ENCODE measurements around the gene AGAP1.
"Not testable (repeated sequence)": the region's sequence is repeated elsewhere in the genome, so short reads cannot be mapped to it uniquely, and the experiment has no call there.

Gene AGAP1

DNA sequence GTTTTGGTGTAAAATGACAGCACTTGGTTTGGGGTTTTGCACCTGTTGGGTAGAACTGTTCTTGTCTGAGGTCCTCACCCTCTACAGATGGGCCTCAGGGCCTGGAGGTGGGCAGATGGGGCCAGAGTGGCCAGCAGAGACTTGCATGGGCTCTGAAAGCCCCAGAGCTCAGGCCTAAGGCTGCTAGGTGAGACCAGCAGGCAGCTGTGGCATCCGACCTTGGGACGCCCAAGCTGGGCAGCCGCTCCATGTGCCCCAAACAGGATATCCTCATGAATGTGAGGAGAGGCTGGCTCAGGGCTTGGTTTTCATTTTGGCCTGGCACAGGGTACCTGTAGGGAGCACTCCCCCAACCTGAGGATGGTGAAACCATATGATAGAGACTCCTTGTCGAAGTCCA lies 636.1 kb downstream of the AGAP1 start:
- DNase-seq (ENCODE audit: low read depth) = no peak

- no peak for DNase-seq (ENCODE audit: low read depth)
Observed at GRCh38 chr2:236130349-236130998, 636.6 kb downstream of the AGAP1 start.

- DNase-seq (ENCODE audit: low read depth) = no peak
Observed at GRCh38 chr2:236131073-236131692, 637.3 kb downstream of the AGAP1 start.

- no peak for DNase-seq (ENCODE audit: low read depth)
Observed at GRCh38 chr2:236133410-236134012, 639.7 kb downstream of the AGAP1 start.

DNA sequence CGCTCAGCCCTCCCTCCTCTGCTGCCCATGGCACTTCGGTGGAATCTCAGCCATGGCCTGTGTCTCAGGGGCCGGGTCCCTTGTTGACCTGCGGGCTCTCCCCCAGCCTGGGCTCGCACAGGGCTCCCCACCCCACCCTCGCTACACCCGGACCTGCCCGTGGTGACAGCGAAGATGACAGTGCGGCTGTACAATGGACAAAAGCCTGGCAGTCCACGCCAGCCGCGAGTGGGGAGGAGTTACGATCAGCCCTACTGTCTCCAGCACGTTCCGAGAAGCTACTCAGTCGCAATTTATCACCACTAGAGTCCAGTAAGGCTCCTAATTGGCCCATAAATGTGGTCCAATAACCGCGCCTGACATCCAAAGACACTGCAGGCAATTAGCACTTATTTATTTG lies 642.7 kb downstream of the AGAP1 start:
- DNase-seq (ENCODE audit: low read depth) = no peak

GRCh38 chr2:236137066-236137465 lies 643.2 kb downstream of the AGAP1 start:
- no peak for DNase-seq (ENCODE audit: low read depth)

GRCh38 chr2:236141616-236142015 lies 647.8 kb downstream of the AGAP1 start:
- not testable (repeated sequence) for DNase-seq (ENCODE audit: low read depth)

DNA sequence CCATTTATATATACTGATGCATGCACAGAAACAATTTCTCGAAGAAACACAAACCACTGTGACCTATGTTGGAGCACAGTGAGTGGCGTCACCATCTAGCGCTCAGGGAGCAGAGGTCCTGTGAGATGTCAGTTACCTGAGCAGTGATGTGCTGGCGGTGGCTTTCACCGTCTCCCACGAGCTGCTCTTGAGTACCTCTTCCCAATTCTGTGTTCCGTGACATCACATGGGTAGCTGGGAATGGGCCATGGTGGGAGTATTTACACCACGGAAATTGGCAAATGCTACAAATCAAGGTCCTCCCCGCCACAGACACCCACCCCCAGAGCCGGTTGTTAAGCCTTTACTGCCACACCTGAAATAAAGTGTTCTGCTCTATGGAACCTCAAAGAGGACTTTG lies 650.0 kb downstream of the AGAP1 start:
- DNase-seq (ENCODE audit: low read depth) = no peak

DNA sequence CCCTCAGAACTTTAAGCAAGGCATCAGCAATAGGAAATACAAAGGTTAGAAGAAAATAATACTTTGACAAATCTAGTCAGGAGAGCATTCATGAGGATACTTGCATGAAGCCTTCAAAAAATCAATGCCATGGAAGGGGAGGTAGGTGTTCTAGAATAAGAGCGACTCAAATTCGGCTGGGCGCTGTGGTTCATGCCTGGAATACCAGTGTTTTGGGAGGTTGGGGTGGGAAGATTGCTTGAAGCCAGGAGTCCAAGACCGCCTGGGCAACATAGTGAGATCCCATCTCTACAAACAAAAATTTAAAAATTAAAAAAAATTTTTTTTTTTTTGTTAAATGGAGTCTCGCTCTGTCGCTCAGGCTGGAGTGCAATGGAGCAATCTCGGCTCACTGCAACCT lies 652.6 kb downstream of the AGAP1 start:
- DNase-seq (ENCODE audit: low read depth) = no peak

GRCh38 chr2:236155406-236155805 lies 661.6 kb downstream of the AGAP1 start:
- DNase-seq (ENCODE audit: low read depth) = no peak

DNA sequence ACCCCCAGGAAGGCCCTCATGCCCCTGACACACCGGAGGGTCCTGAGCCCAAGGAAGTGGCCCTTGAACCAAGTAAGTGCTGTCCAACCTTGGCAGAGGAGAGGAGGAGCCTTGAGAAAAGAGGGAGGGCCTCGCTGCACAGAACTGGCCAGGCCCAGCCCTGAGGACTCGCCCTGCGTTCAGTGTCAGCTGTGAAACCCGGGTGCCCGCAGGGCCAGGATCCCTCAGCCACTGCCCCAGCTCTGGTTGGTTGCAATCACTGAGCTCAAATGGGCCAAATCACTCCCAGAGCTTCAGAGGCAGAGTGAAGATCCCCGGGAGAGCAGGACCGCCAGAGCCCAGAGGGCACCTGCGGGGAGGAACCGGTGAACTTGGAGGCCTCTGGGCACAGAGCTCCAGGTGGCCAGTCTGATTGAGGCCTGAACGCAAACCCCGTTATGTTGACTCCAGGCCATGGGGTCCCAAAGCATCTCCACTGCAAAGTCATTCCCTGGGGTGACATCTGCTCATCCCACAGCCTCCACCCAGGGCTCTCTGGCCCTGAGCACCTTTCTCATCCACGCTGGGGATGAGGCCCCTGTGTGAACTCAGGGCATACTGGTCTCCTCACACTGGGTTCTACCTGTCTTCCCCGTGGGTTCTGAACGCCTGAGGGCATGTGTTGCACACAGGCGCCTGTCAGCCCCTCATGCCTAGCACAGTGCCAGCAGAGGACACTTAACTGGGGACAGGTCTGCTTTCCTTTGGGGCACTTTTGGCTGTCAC lies 662.4 kb downstream of the AGAP1 start:
- DNase-seq (ENCODE audit: low read depth) = no peak

- no peak for DNase-seq (ENCODE audit: low read depth)
Observed at GRCh38 chr2:236156860-236157194, 663.0 kb downstream of the AGAP1 start.

GRCh38 chr2:236157366-236157765 lies 663.5 kb downstream of the AGAP1 start:
- DNase-seq (ENCODE audit: low read depth) = no peak

DNA sequence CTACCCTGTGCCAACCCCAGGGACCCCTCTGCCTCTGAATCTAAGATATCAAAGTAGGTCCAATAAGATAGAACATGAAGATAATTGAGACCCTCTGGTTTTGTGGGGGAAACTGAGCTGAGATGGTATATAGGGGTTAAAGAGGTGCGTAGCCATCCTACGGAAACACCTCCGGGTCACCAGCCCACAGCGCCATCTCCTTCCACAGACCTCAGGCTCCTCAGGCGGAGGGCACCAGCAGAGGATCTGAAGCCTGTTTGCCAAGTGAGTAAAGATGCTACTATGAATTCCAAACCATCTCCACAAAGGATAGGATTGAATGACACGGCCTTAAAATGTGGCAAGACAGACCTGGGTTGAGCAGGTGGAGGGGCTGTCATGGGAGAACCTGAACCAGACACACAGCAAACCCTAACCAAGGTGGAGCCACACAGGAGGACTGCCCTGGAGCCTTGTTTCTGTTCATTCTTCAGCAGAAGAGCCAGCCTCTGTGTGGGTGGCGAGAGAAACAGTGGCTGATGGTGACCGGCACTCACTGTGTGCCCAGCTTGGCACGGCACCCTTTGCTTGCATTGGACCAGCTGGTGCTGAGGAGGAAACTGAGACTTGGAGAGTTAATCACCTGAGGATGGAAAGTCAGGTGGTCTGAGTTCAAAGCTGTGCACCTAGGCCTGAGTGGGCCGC lies 664.1 kb downstream of the AGAP1 start:
- no peak for DNase-seq (ENCODE audit: low read depth)

GRCh38 chr2:236158969-236159777 lies 665.3 kb downstream of the AGAP1 start:
- DNase-seq (ENCODE audit: low read depth) = no peak

DNA sequence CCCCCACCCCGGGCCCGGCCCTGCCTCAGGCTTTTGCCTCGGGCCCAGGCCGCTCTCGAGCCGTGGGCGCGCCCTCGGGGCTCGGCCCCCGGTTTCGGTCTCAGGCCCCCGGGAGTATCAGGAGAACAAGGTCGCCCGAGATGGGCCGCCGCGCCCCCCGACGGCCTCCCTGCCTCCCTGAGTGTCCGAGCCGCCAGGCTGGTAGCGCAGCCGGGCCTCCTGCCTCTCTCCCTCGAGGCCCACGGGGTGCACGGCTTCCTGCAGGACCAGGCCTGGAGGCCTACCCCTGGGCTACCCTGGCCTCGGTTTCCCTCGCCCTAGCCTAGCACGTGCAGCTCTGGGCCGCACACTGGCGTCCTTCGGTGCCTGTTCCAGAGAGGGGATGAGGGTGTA lies 665.9 kb downstream of the AGAP1 start:
- DNase-seq (ENCODE audit: low read depth) = no peak

DNA sequence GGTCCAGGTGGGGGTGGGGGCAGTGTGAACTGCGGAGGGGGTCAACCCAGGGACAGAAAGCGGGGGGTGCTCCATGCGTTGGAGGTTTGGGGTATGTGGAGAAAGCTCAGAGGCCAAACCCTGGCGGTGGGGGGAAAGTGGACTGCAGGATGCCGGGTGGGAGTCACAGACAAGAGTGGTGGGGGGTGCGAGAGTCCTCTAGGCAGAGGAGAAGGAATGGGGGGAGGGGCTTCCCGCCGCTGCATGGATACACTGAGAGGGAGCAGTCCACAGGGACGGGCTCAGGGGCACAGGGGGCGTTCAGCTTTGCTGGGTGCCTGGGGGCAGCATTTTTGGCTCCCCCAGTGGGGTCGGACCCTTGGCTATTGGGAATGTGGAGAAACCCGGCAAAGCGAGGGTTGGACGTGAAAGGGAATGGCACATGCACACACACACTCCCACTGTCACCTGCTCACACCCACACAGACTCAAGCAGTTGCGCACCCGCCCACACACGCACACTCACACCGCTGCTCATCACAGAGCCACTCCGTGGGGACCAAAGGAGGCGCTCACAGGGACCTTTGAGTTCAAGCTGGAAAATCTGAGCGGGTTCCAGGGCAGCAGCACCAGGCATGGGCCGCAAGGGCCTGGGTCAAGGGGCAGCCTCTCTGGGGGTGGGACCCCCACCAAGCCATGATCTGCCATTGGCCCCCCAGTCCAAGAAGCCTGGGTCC lies 666.7 kb downstream of the AGAP1 start:
- no peak for DNase-seq (ENCODE audit: low read depth)

DNA sequence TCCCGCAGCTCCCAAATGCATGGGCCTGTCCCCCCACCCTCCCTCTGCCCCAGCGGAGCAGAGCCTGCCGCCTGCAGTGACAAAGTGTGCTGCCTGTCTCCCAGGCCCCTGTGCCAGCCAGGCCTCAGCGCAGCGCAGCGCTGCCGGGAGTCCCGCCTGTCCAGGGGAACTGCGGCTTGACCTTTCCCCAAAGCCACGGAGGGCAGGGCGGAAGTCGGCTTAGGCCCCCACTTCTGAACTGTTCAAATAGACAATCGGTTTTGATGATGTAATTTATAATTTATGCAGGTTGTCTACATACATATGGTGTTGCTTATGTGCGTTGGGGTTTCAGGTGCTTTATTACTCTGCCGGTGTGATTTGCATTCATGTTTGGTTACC lies 667.2 kb downstream of the AGAP1 start:
- DNase-seq (ENCODE audit: low read depth) = no peak

GRCh38 chr2:236161531-236161930 lies 667.7 kb downstream of the AGAP1 start:
- no peak for DNase-seq (ENCODE audit: low read depth)

GRCh38 chr2:236162031-236162845 lies 668.4 kb downstream of the AGAP1 start:
- no peak for DNase-seq (ENCODE audit: low read depth)

Data from activated T-helper 9 cell treated with anti-CD3 and anti-CD28 coated beads, Interleukin-2, amount 50 U/mL, for 16 hours (primary cell).